Mesenchymal stem cell (in vitro differentiated cells and primary cell): ENCODE results near the gene HS3ST2.

Experiments
- DNase-seq: peaks from one replicate; pipeline ENCODE4 v3.0.0-alpha.2; 2013
- H2AFZ ChIP-seq: one replicate; pipeline ENCODE4 v1.6.1; 2013; ENCODE audit warnings: low read depth, mild to moderate bottlenecking, control low read depth, inconsistent platforms, low read length, moderate library complexity
- H2AK5ac ChIP-seq: 2 replicates; pipeline ENCODE4 v1.6.1; 2013; ENCODE audit warnings: low read length, moderate library complexity, mild to moderate bottlenecking, inconsistent platforms; ENCODE audit not compliant: severe bottlenecking
- H2BK120ac ChIP-seq: one replicate; pipeline ENCODE4 v1.6.1; 2013; ENCODE audit warnings: low read depth, mild to moderate bottlenecking, inconsistent platforms, low read length, moderate library complexity
- H2BK12ac ChIP-seq, 2 experiments: one replicate each; pipeline ENCODE4 v1.6.1; 2013; ENCODE audit warnings: inconsistent platforms in 2 of 2, low read length in 2 of 2, mild to moderate bottlenecking in 2 of 2, moderate library complexity in 2 of 2, control low read depth in 1 of 2
- H2BK15ac ChIP-seq: one replicate; pipeline ENCODE4 v1.6.1; 2013; ENCODE audit warnings: mild to moderate bottlenecking, low read depth, inconsistent platforms; ENCODE audit not compliant: poor library complexity, severe bottlenecking
- H2BK5ac ChIP-seq: 2 replicates; pipeline ENCODE4 v1.6.1; 2013; ENCODE audit warnings: low read depth, mild to moderate bottlenecking, low read length, control low read depth, inconsistent platforms; ENCODE audit not compliant: poor library complexity, severe bottlenecking
- H3K14ac ChIP-seq, 2 experiments: one replicate each; pipeline ENCODE4 v1.6.1; 2013; ENCODE audit warnings: inconsistent platforms in 2 of 2, low read length in 2 of 2, control low read depth in 1 of 2, mild to moderate bottlenecking in 1 of 2, moderate library complexity in 1 of 2
- H3K18ac ChIP-seq, 2 experiments: one replicate each; pipeline ENCODE4 v1.6.1; 2013; ENCODE audit warnings: inconsistent platforms in 2 of 2, low read length in 2 of 2, control low read depth in 1 of 2, low read depth in 1 of 2, mild to moderate bottlenecking in 1 of 2
- H3K23ac ChIP-seq, 2 experiments: one replicate each; pipeline ENCODE4 v1.6.1; 2013; ENCODE audit warnings: inconsistent platforms in 2 of 2, low read length in 2 of 2, mild to moderate bottlenecking in 2 of 2, moderate library complexity in 2 of 2, control low read depth in 1 of 2
- H3K27ac ChIP-seq: 2 replicates; pipeline ENCODE4 v1.5.1; 2013; ENCODE audit warnings: mild to moderate bottlenecking, moderate library complexity, low read length, control low read depth, inconsistent platforms; ENCODE audit not compliant: poor library complexity, severe bottlenecking
- H3K27me3 ChIP-seq, 2 experiments: 2 replicates each; pipeline versions ENCODE4 v1.6.1 to v1.7.0; 2013; ENCODE audit warnings: low read length in 2 of 2, mild to moderate bottlenecking in 2 of 2, moderate library complexity in 2 of 2, control low read depth in 1 of 2, inconsistent platforms in 1 of 2; ENCODE audit not compliant: control insufficient read depth in 1 of 2, insufficient read depth in 1 of 2
- H3K36me3 ChIP-seq, 2 experiments: 2 replicates each; pipeline versions ENCODE4 v1.6.1 to v1.7.0; 2013; ENCODE audit warnings: low read length in 2 of 2, control low read depth in 1 of 2, inconsistent platforms in 1 of 2, low read depth in 1 of 2, mild to moderate bottlenecking in 1 of 2; ENCODE audit not compliant: insufficient read depth in 2 of 2, control insufficient read depth in 1 of 2
- H3K4ac ChIP-seq, 2 experiments: one replicate each; pipeline ENCODE4 v1.6.1; 2013; ENCODE audit warnings: inconsistent platforms in 2 of 2, low read length in 2 of 2, mild to moderate bottlenecking in 2 of 2, moderate library complexity in 2 of 2, control low read depth in 1 of 2, low read depth in 1 of 2
- H3K4me1 ChIP-seq: 2 replicates; pipeline ENCODE4 v1.6.1; 2013; ENCODE audit warnings: low read depth, low read length, control low read depth; ENCODE audit not compliant: control insufficient read depth, insufficient read depth
- H3K4me2 ChIP-seq: 2 replicates; pipeline ENCODE4 v1.6.1; 2013; ENCODE audit warnings: low read length, mild to moderate bottlenecking, inconsistent platforms; ENCODE audit not compliant: poor library complexity, severe bottlenecking
- H3K4me3 ChIP-seq, 2 experiments: 2 replicates each; pipeline versions ENCODE4 v1.5.1 to v1.7.0; 2013; ENCODE audit warnings: low read length in 2 of 2, mild to moderate bottlenecking in 2 of 2, control low read depth in 1 of 2, low read depth in 1 of 2; ENCODE audit not compliant: insufficient read depth in 1 of 2
- H3K79me1 ChIP-seq: replicated peaks from 2 replicates; pipeline ENCODE4 v1.6.1; 2013; ENCODE audit warnings: mild to moderate bottlenecking, control low read depth, low read length, inconsistent platforms; ENCODE audit not compliant: poor library complexity, severe bottlenecking
- H3K9ac ChIP-seq: 2 replicates; pipeline ENCODE4 v1.7.0; 2013; ENCODE audit warnings: mild to moderate bottlenecking, low read length, moderate library complexity
- H3K9me3 ChIP-seq: 2 replicates; pipeline ENCODE4 v1.7.0; 2013; ENCODE audit warnings: mild to moderate bottlenecking, low read length; ENCODE audit not compliant: control insufficient read depth
- H4K8ac ChIP-seq: one replicate; pipeline ENCODE4 v1.6.1; 2013; ENCODE audit warnings: inconsistent platforms, mild to moderate bottlenecking, low read length, moderate library complexity
- H4K91ac ChIP-seq: one replicate; pipeline ENCODE4 v1.6.1; 2013; ENCODE audit warnings: mild to moderate bottlenecking, low read length, inconsistent platforms
- WGBS: methylation state at CpG from one replicate; pipeline ENCODE4 v1.1.7; 2013; ENCODE audit warnings: mixed read lengths; 5-methylcytosine and 5-hydroxymethylcytosine counted together

The HS3ST2 gene

DNA sequence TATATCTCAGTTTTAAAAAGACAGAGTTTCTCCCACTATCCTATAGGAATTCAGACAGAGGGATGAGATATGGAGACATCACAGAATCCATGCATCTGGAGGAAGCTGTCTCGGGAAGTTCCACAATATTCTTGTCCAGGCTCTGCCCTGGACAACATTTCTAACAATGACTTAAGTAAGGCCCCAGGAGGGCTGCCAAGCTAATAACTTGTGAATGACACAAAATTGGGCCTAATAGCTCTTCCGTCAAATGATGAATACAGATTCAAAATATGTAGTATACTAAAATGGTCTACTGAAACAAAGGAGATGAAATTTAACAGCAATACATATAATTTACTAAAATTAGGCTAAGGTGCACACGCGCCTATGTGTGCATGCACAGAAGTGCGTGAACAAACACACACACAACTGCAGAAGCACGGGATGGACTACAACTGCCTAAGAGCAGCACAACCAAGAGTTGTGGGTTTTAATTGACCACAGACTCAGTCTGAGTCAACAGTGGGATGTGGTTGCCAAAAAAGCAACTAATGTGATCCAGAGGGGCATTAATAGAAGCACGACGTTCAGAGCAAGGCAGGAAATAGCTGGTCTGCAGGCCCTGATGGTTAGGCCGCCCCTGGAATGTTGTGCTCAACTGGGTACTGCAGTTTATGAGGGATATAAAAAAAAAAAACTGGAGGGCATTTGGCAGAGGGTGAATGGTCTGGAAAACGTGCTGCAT lies 26.3 kb upstream of the HS3ST2 start:
- H3K4me2 ChIP-seq, result no peak overlapping the region
- H3K4ac ChIP-seq, result no peak overlapping the region
- no peak overlapping the region for H3K18ac ChIP-seq
- no peaks in the 10 kb centered on the region for H3K79me1 ChIP-seq
- WGBS, result 58% methylated on average over 9 of the region's 10 CpGs
- no peak overlapping the region for H2BK5ac ChIP-seq
- no peak overlapping the region for H2BK15ac ChIP-seq
- no peak overlapping the region for H3K23ac ChIP-seq
- no peak overlapping the region for H3K4me3 ChIP-seq
- no peaks in the 10 kb centered on the region for H3K4me1 ChIP-seq
- H3K27ac ChIP-seq, result no peak overlapping the region
- no peaks in the 10 kb centered on the region for H3K9me3 ChIP-seq
- no peak for DNase-seq
- no peaks in the 10 kb centered on the region for H3K36me3 ChIP-seq
- no peaks in the 10 kb centered on the region for H3K27me3 ChIP-seq
- no peak overlapping the region for H2BK12ac ChIP-seq
- H4K8ac ChIP-seq, result no peak overlapping the region
- no peak overlapping the region for H2AFZ ChIP-seq
- H4K91ac ChIP-seq, result no peak overlapping the region
- H2BK120ac ChIP-seq, result no peak overlapping the region
- H3K14ac ChIP-seq, result no peak overlapping the region
- H2AK5ac ChIP-seq, result no peak overlapping the region
- H3K9ac ChIP-seq, result peak overlapping the region; percentile 12

DNA sequence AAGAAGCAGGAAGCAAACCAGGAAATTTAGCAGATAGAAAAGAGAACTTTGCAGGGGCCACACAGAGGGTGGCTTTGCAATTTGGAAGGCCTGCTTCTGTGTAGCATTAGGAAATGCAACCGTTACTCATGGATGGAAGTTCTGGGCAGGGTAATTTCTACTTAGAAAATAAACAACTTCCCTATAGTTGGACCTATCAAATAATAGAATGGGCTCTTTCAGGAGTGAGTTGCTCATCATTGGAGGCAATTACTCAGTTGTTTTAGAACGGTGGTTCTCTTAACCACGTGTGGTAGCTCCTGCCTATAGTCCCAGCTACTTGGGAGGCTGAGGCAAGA lies 25.8 kb upstream of the HS3ST2 start:
- no peaks in the 10 kb centered on the region for H3K36me3 ChIP-seq
- H3K4me2 ChIP-seq, result no peak overlapping the region
- H3K79me1 ChIP-seq, result no peaks in the 10 kb centered on the region
- no peak overlapping the region for H2AFZ ChIP-seq
- H3K27ac ChIP-seq, result no peak overlapping the region
- no peak overlapping the region for H4K91ac ChIP-seq
- H4K8ac ChIP-seq, result no peak overlapping the region
- no peaks in the 10 kb centered on the region for H3K4me1 ChIP-seq
- H2AK5ac ChIP-seq, result no peak overlapping the region
- 63% methylated on average over 2 of the region's 3 CpGs for WGBS
- H2BK120ac ChIP-seq, result no peak overlapping the region
- H3K9ac ChIP-seq, result peak overlapping the region; percentile 12
- H3K27me3 ChIP-seq, result no peaks in the 10 kb centered on the region
- no peak overlapping the region for H2BK5ac ChIP-seq
- no peak overlapping the region for H3K4me3 ChIP-seq
- no peak overlapping the region for H3K14ac ChIP-seq
- H3K4ac ChIP-seq, result no peak overlapping the region
- no peak overlapping the region for H3K23ac ChIP-seq
- H3K18ac ChIP-seq, result no peak overlapping the region
- H3K9me3 ChIP-seq, result no peaks in the 10 kb centered on the region
- no peak for DNase-seq
- no peak overlapping the region for H2BK15ac ChIP-seq
- no peak overlapping the region for H2BK12ac ChIP-seq

DNA sequence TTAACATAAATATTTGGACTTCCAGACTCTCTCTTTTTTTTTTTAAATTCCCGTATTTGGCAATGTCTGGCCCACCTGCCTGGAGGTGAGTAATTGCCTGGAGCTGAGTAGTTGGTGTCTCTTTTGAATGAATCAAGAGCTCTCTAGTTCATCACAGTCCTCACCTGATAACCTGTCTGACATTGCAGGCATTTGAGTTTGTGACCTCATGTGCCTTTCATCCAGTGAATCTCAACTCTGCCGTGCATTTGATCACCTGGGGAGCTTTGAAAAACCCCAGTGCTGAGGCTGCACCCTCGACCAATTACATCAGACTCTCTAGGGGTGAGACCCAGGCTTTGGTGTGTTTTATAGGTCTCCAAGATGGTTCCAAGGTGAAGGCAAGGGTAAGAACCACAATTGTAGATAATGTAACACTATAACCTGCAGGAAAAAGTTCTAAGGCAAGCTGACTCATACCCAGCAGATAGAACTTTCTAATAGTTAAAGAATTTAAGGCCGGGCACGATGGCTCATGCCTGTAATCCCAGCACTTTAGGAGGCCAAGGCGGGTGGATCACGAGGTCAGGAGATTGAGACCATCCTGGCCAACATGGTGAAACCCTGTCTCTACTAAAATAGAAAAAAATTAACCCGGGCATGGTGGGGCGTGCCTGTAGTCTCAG lies 24.5 kb upstream of the HS3ST2 start:
- H3K27me3 ChIP-seq, result no peaks in the 10 kb centered on the region
- H3K27ac ChIP-seq, result no peak overlapping the region
- no peak overlapping the region for H2AK5ac ChIP-seq
- H3K9ac ChIP-seq, result no peak overlapping the region
- no peaks in the 10 kb centered on the region for H3K79me1 ChIP-seq
- H3K4ac ChIP-seq, result no peak overlapping the region
- H3K14ac ChIP-seq, result no peak overlapping the region
- H3K4me3 ChIP-seq, result no peak overlapping the region
- no peak overlapping the region for H2BK15ac ChIP-seq
- no peak overlapping the region for H3K4me2 ChIP-seq
- H2BK12ac ChIP-seq, result no peak overlapping the region
- H2AFZ ChIP-seq, result no peak overlapping the region
- no peaks in the 10 kb centered on the region for H3K36me3 ChIP-seq
- no peak overlapping the region for H3K23ac ChIP-seq
- no peak overlapping the region for H4K8ac ChIP-seq
- no peaks in the 10 kb centered on the region for H3K4me1 ChIP-seq
- H2BK5ac ChIP-seq, result no peak overlapping the region
- no peak for DNase-seq
- H4K91ac ChIP-seq, result no peak overlapping the region
- H3K18ac ChIP-seq, result no peak overlapping the region
- peaks cover 7% of the 10 kb centered on the region for H3K9me3 ChIP-seq
- 84% methylated on average over 4 of the region's 9 CpGs for WGBS
- H2BK120ac ChIP-seq, result no peak overlapping the region

DNA sequence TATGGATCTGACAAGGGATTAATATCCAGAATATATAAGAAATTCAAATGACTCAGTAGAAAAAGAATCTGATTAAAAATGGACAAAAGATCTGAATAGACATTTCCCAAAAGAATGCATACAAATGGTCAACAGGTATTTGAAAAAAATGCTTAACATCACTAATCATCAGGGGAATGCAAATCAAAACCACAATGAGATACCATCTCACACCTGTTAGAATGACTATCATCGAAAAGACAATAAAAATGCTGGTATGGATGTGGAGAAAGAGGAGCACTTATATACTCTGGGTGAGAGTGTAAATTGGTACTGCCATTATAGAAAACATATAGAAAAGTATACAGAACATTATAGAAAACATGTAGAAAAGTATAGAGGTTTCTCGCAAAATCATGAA lies 16.4 kb upstream of the HS3ST2 start:
- no peak overlapping the region for H3K4me2 ChIP-seq
- no peak overlapping the region for H2BK120ac ChIP-seq
- DNase-seq, result no peak
- H3K27me3 ChIP-seq, result peaks cover 0 to 15% of the 10 kb centered on the region in 2 experiments
- H3K18ac ChIP-seq, result no peak overlapping the region
- no peak overlapping the region for H2BK12ac ChIP-seq
- H3K9me3 ChIP-seq, result peaks cover 16% of the 10 kb centered on the region
- no peak overlapping the region for H3K23ac ChIP-seq
- no peaks in the 10 kb centered on the region for H3K4me1 ChIP-seq
- H2BK15ac ChIP-seq, result no peak overlapping the region
- no peaks in the 10 kb centered on the region for H3K36me3 ChIP-seq
- H3K9ac ChIP-seq, result no peak overlapping the region
- no peak overlapping the region for H2BK5ac ChIP-seq
- H4K91ac ChIP-seq, result no peak overlapping the region
- H2AFZ ChIP-seq, result no peak overlapping the region
- H3K27ac ChIP-seq, result no peak overlapping the region
- H3K14ac ChIP-seq, result no peak overlapping the region
- H4K8ac ChIP-seq, result no peak overlapping the region
- no peak overlapping the region for H3K4me3 ChIP-seq
- 100% methylated on average over 1 of the region's 2 CpGs for WGBS
- no peaks in the 10 kb centered on the region for H3K79me1 ChIP-seq
- H3K4ac ChIP-seq, result no peak overlapping the region
- no peak overlapping the region for H2AK5ac ChIP-seq
